Mucosa of descending colon (tissue), 3 donors: ENCODE measurements around the gene RALGAPA2. TPM values are rescaled to one million over a fixed set of nuclear protein-coding genes. Genes with fewer than 3 reads are reported as not detected.

Experiments used
- ATAC-seq: fragments of 200-7000 bp; cut with Tn5 transposase; one replicate; pipeline ENCODE4 v1.9.1; 2020; ENCODE audit warnings: mild to moderate bottlenecking, moderate library complexity
- DNase-seq, 3 donors: peaks; one replicate each; pipeline ENCODE4 v3.0.0-alpha.2; 2020
- H3K36me3 ChIP-seq: fragments of 200-600 bp; one replicate; pipeline ENCODE4 v1.8.0; 2021; ENCODE audit warnings: low read depth, mild to moderate bottlenecking
- H3K4me1 ChIP-seq: fragments of 200-600 bp; one replicate; pipeline ENCODE4 v1.8.0; 2021; ENCODE audit warnings: low read depth, mild to moderate bottlenecking
- H3K4me3 ChIP-seq: fragments of 200-600 bp; one replicate; pipeline ENCODE4 v1.8.0; 2021; ENCODE audit warnings: mild to moderate bottlenecking
- H3K9me3 ChIP-seq: fragments of 200-600 bp; one replicate; pipeline ENCODE4 v1.8.0; 2021; ENCODE audit warnings: mild to moderate bottlenecking
- CTCF ChIP-seq: fragments of 200-600 bp; IDR thresholded peaks from one replicate; pipeline ENCODE4 v1.8.0; 2022; ENCODE audit warnings: antibody characterized with exemption, mild to moderate bottlenecking
- intact Hi-C, 2 donors: fragments of 100-400 bp; cut with DNase I in 1 of 2; cut with micrococcal nuclease in 1 of 2; formaldehyde crosslinking; loops; one replicate each; pipeline versions ENCODE4 v1.11.0 to v1.11.1; 2022; cut with DNase I, micrococcal nuclease
- total RNA-seq, 3 donors: library from RNA; stranded (reverse); fragmentation: NEBNext Ultra II Directional in 2 of 3; extraction: Animal tissue kit (Norgen Biotek cat#: 25700) in 2 of 3; gene quantifications; one replicate each; pipeline versions ENCODE4 v1.2.1 to v1.2.4, GENCODE V29; 2021 to 2023
- donor health status: DM: no; HTN: no; CAD: no; lungs with moderate emphysema.
- donor health status: DM: no; HTN: no; CAD: no.
- donor health status: DM: no; HTN: yes; CAD: no.

RALGAPA2 gene
- total RNA-seq, 3 donors from 2014 or later: 46.3 to 85.9 (median 66.9) TPM

GRCh38 chr20:20353576-20353975 lies 358.9 kb downstream of the RALGAPA2 start:
- no peaks in the 10 kb centered on the region for H3K4me1 ChIP-seq

GRCh38 chr20:20344476-20344875 lies 368.0 kb downstream of the RALGAPA2 start:
- ATAC-seq (no peak), DNase-seq (no peak)
- no peak for TF ChIP-seq CTCF
- H3K4me3 ChIP-seq: no peak overlapping the region
- intact Hi-C loops: no loop called here
- H3K9me3 ChIP-seq: no peaks in the 10 kb centered on the region
- H3K4me1 ChIP-seq: no peaks in the 10 kb centered on the region
- no peaks in the 10 kb centered on the region for H3K36me3 ChIP-seq

More at GRCh38 chr20:20353576-20353975, 358.9 kb downstream of the RALGAPA2 start:
- Histone ChIP-seq H3K36me3 (no peaks in the 10 kb centered on the region), H3K9me3 (no peaks in the 10 kb centered on the region), H3K4me3 (no peak overlapping the region)
- TF ChIP-seq CTCF: no peak
- ATAC-seq (no peak), DNase-seq (no peak)
- intact Hi-C loops: no loop called here

GRCh38 chr20:20343932-20344331 lies 368.5 kb downstream of the RALGAPA2 start:
- DNase-seq (no peak), ATAC-seq (no peak)
- Histone ChIP-seq H3K9me3 (no peaks in the 10 kb centered on the region), H3K36me3 (no peaks in the 10 kb centered on the region), H3K4me1 (no peaks in the 10 kb centered on the region), H3K4me3 (no peak overlapping the region)
- intact Hi-C loops: no loop called here
- TF ChIP-seq CTCF: no peak
